ENCODE data around the gene ONECUT2.

The ONECUT2 gene

DNA sequence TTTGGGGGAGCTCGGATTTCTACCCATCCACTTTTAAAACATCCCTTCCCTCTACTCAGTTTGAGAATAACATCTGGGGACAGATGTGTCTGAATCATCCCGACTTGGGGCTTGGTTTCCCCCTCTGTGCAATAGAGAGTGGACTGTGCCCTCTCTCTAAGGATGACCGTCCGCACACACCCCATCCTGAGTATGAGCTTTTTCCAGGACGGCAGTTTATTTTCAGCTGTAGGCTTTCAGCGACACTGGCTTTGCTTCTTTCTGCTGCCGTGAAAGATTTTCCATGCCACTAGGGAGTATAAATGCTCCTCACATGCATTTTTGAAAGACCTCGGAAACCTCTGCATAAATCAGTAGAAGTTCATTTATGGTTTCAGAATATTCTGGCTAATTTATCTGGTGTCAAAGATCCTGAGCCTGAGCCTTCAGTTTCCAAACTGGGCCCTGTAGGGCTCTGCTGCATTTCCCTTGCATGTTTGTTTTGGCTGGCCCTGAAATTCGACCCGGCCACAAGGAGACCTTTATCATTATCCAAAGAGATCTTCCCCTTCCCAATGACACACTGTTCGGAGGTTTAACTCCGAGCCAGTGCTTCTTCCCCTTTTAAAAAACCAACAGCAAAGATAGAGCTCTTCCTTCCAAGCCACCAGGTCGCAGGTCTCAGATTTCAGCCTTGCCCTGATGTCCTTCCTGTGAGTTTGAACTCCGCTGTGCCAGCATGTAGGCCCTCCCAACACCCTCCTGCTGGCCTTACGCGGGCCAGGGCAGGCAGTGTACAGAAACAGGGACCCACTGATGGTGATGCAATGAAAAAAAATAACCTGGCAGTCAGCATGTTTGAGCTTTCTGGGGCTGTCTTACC is 98.1 kb downstream of the ONECUT2 start:
- peak; percentile 3 for DNase-seq

DNA sequence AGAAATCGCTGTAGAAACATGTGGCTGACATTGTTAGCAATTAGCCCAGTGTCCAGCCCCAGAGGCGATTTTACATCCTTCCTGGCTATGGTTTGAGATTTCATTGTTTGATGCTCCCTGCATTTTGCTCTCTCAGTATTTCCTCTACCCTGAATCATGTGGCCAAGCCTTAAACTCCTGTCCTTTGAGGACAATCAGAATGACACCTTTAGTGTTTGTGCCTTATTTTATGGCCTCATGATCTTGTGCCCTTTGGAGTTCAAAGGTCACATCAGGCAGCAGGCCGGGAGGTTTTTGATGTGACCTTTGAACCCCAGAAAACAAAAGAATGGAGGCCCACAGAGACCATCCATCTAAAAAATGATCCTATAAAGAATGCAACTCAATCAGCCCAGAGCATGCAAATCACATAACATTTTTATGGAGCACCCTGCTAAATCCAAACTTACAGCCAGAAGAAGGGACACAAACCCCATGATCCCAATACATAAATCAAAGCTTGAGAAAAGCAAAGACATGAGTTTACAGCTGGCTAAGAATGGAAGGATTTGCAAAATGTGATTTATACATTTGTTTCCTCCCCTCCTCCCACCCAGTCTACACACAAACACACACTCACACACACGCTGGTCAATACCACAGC is 98.8 kb downstream of the ONECUT2 start:
- DNase-seq, result no peak

DNA sequence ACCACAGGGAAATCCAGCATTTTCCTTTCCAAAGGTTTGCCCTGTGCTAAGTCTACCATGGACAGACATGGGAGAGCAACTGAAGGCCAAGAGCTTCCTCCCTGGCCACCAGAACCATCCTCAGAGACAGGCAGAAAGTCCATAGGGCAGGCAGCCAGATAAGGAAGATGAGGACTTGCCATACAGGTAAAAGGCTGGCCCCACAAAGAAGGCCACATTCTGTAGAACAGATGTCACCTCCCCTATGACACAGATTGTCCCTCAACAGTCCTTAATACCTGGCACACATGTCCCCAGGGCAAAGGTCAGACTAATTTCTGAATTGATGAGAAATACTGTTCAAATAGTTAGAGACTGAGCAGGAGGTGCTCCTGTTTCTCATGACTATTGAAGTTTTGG is 99.3 kb downstream of the ONECUT2 start:
- no peak for DNase-seq

DNA sequence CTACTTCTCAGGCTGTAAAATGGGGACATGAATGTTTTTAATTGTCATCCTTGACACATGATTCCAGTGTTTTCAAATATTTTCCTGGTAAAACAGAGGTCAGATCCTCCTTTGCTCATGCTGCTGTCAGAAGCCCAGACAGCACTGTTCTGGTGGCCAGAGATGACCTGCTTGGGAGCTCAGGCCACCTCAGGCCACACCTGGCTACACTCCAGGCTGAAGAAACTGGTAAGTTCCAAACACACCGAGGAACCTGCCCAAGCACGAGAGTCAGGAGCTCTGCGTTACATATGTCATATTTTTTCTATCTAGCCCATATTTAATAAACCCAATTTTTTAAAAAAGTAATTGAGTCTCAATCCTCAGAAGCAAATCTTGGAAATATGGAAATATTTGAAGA is 103.4 kb downstream of the ONECUT2 start:
- no peak for DNase-seq

DNA sequence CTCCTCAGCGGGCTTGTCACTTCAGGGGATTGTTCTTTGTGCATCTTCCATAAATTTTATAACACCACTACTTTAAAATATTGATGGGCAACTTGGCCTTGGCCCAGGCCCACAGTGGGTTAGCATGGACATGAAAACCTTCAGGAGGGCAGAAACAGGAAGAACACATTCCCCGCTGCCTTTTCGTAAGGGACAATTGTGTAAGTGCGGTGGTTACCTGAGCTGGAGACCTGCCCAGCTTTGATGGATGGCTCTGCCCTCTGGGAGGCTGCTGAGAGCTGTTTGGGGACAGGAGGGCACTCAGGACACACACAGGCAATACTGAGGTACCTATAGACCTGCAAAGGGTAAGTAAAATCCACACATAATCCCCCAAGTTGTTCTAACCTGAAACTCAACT is 104.5 kb downstream of the ONECUT2 start:
- DNase-seq, result no peak
